HG03103 (cell line): Measurements from ENCODE around the gene CTNNA2.

Source experiments
- ATAC-seq: cut with Tn5 transposase; IDR thresholded peaks from one replicate; pipeline ENCODE4 v1.9.1; 2021; ENCODE audit warnings: low read depth; ENCODE audit not compliant: unreplicated experiment

Gene CTNNA2

DNA sequence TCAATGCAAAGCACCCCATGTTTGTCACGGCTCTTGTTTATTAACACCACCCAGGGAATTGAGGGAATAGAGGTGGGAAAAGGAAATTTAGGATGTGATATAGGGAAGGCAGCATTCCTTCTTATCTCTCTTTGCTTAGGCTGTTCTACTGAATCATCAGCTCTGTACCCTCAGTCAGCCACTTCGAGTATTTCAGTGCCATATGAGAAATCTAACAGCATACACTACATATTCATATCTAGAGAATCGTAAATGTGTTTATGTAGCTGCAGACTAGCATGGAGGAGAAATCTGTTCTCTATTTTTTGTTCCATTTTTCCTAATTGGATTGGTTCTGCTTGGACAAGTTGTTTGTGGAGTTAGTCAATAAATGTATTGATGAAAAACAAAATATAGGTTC is 187.8 kb downstream of the CTNNA2 start:
- no peak for ATAC-seq

- no peak for ATAC-seq
Measured at GRCh38 chr2:79702905-79703304, 190.1 kb downstream of the CTNNA2 start.

DNA sequence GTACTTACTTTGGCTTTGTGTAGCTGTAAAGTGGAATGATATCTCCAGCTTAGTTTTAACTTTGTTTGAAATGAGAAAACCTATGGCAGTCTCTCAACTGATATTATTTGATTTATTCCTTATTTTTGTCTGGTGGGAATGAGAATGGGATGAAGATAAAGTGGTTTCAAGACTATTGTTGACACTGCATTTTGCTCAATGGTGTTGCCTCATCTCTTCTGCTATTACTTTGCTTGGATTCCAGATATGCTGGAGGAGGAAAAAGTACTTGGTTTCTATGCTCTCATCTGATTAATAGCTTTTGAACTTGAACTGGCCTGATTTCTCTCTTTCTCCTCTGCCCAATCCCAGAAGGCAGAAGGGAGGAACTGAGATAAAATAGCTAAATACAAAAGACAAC is 198.2 kb downstream of the CTNNA2 start:
- no peak for ATAC-seq

DNA sequence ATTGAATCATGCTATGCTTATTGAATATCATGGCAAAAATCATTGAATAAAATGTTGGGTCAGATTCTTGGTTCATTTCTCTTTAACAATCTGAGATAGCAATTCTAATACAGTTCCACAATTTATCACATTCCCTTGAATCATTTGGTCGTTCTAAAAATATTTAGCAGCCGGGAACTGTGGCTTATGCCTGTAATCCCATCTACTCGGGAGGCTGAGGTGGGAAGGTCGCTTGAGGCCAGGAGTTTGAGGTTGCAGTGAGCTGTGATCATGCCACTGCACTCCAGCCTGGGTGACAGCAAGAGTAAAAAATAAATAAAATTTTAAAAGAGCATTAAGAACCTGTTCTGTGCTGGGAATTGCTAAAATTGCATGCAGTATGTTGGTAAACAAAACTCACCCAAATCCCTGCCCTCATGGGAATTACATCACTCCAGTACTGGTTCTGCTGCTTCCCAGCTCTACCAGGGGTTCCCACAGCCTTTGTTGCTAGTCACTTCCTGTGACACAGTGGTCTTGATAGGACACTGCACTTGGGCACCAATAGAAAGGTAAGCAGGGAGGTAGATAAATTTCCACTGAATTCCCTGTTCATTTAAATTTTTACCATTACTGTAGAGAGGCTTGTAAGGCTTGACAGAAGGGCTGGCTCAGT is 200.4 kb downstream of the CTNNA2 start:
- ATAC-seq, result no peak

DNA sequence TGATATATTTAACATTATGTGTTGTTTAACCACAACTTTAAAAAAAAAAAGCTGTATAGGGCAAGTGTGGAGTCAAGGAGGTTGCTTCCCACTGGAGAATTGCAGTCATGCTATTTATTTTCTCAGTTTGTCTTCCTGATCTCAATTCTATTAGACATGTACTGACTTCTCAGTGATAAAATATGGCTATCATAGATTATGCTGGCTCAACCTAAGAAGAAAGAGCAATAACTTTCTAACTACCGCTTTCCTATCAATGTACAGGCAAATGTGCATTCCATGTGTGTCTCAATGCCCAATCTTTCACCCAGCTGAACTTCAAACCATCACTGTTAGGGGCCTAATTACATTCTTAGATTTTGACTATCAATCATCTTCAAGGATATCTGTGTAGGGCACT is 201.4 kb downstream of the CTNNA2 start:
- ATAC-seq, result no peak

- ATAC-seq, result no peak
Measured at GRCh38 chr2:79715338-79715737, 202.5 kb downstream of the CTNNA2 start.

DNA sequence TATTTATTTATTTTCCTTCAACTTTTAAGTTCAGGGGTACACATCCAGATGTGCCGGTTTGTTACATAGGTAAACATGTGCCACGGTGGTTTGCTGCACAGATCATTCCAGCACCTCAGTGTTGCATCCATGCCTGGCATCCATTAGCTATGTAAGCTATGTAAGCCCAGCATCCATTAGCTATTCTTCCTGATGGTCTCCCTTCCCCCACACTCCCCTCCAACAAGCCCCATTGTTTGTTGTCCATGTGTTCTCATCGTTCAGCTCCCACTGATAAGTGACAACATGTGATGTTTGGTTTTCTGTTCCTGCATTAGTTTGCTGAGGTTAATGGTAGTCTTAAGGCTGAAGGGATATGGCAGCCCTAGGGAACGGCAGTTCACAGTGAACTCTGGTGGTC is 203.4 kb downstream of the CTNNA2 start:
- ATAC-seq, result no peak

DNA sequence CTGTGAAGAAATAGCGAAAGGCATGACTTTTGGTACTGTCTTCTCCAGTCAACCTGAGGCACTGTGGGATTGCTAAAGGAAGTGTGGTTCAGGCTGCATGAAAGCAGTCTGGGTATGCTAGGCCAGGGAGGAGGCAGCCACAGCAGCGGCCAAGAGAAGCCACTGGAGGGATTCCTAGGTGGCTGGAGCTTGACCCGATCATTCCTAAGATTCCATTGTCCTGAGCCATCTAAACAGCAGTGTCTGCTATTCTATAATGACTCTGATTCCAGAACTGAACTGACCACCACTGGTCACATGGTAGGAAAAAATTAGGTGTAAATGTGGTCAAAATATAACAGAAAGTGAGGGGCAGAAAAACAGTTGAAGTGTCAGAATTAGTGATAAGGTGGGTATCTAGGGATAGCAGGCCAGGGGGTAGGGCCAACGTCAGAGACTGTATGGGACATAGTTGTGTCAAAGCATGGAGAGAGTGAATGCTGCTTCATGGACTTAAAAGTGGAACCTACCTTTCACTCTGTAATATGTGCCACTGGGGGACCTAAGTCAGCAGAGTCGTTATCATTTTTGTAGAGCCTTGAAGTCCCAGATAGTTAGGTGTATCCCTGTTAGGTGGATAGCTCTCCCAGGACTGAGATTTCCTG is 204.6 kb downstream of the CTNNA2 start:
- no peak for ATAC-seq

GRCh38 chr2:79721061-79721460 is 208.2 kb downstream of the CTNNA2 start:
- ATAC-seq, result no peak

DNA sequence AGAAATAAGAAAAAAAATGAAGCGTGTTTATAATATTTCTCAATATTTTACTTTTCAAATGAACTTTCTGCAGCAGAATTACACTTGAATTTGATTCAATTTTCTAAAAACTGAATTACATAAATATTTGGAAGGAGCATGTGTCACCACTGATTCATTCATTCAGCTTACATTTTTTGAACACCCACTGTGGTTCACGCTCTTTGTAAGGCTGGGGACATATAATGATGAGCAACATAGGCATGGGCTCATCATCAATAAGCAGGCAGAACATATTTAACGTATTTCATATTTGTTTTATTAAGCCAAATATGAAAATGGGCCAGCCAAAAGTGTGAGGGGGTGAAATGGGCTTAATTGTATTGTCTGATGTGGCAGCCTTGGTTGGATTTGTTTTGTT is 209.1 kb downstream of the CTNNA2 start:
- ATAC-seq, result no peak

GRCh38 chr2:79723830-79724229 is 211.0 kb downstream of the CTNNA2 start:
- ATAC-seq, result no peak

DNA sequence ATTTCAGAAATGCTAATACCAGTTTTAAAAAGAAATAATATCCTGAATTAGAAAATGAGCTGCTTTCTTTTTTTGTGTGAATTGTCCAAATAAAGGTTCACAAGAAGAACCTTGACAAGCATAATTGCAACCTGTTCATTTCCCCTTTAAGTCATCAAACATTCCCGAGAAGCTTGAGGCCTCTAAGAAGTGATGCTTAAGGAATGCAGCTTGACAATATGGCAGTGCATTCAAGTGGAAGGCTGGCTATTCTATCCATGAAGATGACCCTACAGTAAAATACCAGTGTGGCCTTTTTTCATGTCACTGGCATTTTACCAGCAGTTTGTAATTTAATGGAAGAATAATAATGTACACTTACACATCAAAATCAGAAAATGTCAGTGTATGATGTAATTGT is 216.7 kb downstream of the CTNNA2 start:
- ATAC-seq, result no peak

- no peak for ATAC-seq
Measured at GRCh38 chr2:79734518-79734917, 221.7 kb downstream of the CTNNA2 start.

DNA sequence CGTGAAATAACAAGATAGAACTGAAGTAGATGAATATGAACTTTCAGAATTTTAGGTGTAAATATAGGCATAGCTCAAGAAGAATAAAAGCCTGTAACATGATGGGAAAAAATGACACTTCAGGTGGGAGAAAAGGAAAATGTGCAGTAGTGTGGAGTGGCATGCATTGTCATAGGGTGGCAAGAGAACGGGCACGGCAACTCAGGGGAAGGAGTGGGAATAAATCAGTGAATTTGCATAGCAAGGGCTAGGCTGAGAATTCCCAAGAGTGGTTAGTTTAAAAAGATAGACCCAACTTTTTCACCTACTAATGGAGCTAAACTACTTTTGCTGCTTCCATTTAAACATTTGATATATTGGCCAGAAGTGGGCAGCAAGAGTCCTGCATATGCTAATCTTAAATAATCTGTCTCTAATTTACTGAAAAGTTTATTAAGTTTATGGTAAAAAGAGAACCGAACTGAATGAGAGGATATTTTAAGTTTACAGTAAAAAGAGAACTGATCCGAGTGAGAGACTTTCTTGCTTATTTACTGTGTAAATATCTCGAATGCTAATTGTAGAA is 228.1 kb downstream of the CTNNA2 start:
- no peak for ATAC-seq

DNA sequence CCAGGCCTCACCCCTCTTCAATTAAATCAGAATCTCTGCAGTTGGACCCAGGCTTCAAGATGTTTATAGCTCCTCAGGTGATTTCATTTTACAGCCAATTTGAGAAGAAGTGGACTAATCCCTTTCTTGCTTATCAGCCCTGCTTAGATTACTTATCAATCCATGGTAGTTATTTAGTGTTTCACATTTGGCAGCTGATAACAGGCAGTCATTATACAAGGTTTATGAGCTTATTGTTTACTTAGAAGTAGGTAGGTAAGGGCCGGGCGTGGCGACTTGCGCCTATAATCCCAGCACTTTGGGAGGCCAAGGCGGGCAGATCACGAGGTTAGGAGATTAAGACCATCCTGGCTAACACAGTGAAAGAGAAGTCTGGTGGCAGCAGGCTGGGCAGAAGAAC is 237.5 kb downstream of the CTNNA2 start:
- no peak for ATAC-seq

DNA sequence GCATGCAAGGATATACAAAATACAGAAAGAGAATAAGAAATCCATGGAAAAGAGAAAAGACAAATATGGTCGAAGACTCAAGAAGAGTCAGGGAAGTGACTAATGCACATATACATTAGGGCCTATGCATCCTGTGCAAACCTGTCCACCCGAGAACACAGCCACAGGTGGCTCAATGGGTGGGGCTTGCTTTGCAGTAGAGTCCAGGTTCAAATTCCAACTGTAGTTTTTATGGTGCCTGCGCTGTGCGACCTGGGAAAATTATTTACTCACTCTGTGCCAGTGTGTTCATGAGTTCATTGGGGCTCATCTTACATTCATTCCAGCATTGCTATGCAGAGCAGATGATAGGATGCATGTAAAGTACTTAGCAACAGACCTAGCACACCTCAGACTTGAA is 244.7 kb downstream of the CTNNA2 start:
- ATAC-seq, result no peak

DNA sequence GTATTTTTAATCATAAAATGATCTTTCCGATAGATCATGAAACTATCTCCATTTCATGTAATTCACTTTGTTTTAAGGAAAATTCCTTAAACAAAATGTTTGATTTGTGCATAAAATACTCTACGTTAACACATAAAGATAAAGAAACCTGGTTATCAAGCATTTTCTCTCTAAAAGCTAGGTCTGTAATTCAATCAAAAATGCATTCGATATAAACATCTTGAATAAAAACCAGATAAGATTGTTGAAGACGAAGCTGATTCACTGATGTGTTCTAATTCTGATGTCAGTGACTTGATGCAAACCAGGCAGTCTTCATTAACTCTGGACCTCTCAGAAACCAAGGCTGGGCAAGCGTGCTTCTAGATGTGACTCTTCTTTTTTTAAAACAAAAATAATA is 245.2 kb downstream of the CTNNA2 start:
- no peak for ATAC-seq

DNA sequence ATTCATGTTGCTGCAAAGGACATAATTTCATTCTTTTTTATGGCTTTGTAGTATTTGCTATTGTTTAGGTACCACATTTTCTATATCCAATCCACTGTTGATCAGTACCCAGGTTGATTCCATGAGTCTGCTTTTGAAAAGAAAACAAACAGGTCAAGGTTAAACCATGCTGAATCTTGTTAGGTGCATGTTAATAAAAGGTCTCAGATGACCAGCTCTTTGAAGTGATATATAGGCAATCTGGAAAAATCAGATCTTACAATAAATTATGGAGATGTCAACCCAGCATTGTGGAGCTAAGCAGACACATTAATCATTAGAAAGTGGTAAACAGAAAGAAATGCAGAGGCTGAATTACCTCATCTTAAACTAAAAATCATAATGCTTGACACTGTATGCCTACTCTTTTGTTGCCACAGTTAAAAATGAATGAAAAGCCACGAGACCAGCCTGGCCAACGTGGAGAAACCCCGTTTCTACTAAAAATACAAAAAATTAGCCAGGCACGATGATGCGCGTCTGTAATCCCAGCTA is 246.0 kb downstream of the CTNNA2 start:
- ATAC-seq, result no peak

DNA sequence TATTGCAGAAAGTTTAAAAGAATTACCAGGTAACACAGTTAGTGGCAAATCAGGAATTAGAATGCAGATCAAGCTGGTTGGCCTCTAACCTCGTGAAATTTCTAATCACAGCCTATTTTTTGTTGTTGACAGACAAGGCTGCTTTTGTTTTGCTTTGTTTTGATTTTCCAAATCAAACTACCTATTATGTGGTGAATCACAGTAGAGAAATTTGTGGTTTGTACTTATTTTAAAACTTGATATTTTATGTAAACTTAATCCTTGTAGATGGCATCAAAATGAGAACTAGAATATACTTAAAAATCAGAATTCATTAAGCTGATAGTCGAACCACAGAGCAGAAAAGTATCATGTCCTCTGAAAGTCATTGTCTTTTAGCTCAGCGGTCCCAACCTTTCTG is 258.1 kb downstream of the CTNNA2 start:
- no peak for ATAC-seq

- ATAC-seq, result no peak
Measured at GRCh38 chr2:79771493-79771892, 258.6 kb downstream of the CTNNA2 start.

DNA sequence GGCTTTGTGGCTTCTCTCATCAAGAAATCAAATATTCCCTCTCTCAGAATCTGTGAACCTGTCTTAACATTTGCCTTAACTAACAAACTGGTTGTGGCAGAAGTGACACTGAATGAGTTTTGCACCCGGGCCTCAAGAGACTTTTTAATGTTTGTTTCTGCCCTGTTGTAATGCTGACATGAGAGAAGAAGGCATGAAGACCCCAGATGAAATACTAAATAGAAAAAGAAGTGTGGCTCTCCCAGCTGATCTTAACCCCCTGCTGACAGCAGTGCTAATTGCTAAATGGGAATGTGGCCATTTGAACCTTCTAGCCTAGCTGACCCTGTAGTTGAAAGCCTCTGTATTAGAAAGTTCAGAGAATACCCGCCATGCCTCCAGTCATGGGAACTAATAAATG is 261.2 kb downstream of the CTNNA2 start:
- no peak for ATAC-seq

DNA sequence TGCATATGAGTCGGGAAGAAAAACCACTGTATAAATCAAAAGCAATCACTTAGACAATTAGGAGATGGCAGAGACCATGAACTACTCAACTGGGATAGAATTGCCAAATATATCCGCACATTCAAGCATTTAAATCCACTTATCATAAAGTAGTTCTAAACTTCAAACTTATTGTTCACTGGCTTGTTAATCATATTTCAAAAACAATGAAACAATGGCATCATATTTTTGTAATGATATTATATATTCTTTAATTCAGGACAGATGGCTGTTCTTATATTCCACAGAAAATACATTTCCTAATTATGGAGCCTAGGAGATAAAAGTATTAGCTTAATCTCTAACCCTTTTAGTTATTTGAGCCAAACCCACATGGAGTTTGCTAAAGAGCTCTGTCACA is 263.6 kb downstream of the CTNNA2 start:
- no peak for ATAC-seq
